ENCODE data around the gene RAB2B.
"Not testable (repeated sequence)": the region's sequence is repeated elsewhere in the genome, so short reads cannot be mapped to it uniquely, and the experiment has no call there.

Gene RAB2B

GRCh38 chr14:21486640-21487087 is 9.9 kb upstream of the RAB2B start:
- no peak for DNase-seq

- no peak for DNase-seq
These were observed 235 bp downstream of the RAB2B start for GRCh38 chr14:21476523-21476924.

- no peak for DNase-seq
These were observed 814 bp downstream of the RAB2B start for GRCh38 chr14:21475767-21476522.

GRCh38 chr14:21467616-21468015 is 9.1 kb downstream of the RAB2B start:
- DNase-seq = no peak

GRCh38 chr14:21455912-21456667 is 20.7 kb downstream of the RAB2B start, which contains the start of gene CHD8:
CHD8 (minus strand) TSS chr14:21456123; CDS start chr14:21431643, 24,480 bp downstream.
- peak; percentile 100 for DNase-seq

GRCh38 chr14:21455592-21455911 is 21.2 kb downstream of the RAB2B start:
- DNase-seq = no peak

GRCh38 chr14:21454843-21455544 is 21.8 kb downstream of the RAB2B start:
- no peak for DNase-seq

- DNase-seq = no peak
These were observed 26.9 kb downstream of the RAB2B start for GRCh38 chr14:21449899-21450216.

- DNase-seq = not testable (repeated sequence)
These were observed 34.1 kb downstream of the RAB2B start for GRCh38 chr14:21442657-21443056.

- peak; percentile 61 for DNase-seq
These were observed 35.9 kb downstream of the RAB2B start for GRCh38 chr14:21440859-21441258.

- peak; percentile 96 for DNase-seq
These were observed 39.5 kb downstream of the RAB2B start for GRCh38 chr14:21437063-21437901.

- no peak for DNase-seq
These were observed 40.1 kb downstream of the RAB2B start for GRCh38 chr14:21436567-21437062.

GRCh38 chr14:21431126-21431525 is 45.6 kb downstream of the RAB2B start:
- DNase-seq = no peak

- DNase-seq = no peak
These were observed 47.8 kb downstream of the RAB2B start for GRCh38 chr14:21428930-21429329.

- no peak for DNase-seq
These were observed 50.1 kb downstream of the RAB2B start for GRCh38 chr14:21426692-21427091.

- no peak for DNase-seq
These were observed 57.2 kb downstream of the RAB2B start for GRCh38 chr14:21419528-21419927.

GRCh38 chr14:21415329-21415728 is 61.4 kb downstream of the RAB2B start:
- no peak for DNase-seq

- DNase-seq = no peak
These were observed 62.6 kb downstream of the RAB2B start for GRCh38 chr14:21414137-21414631.

Data from MV-4-11 (cell line).